GM23338 (cell line): ENCODE results near the gene TCEANC. TPM values are rescaled to one million over a fixed set of nuclear protein-coding genes. Genes with fewer than 3 reads are reported as not detected.

Experiments used
- ATAC-seq: fragments of 200-7000 bp; cut with Tn5 transposase; 3 replicates; pipeline ENCODE4 v1.9.1; 2020
- DNase-seq: peaks from one replicate; pipeline ENCODE4 v3.0.0-alpha.2; 2015; ENCODE audit warnings: low spot score
- H2AFZ ChIP-seq: fragments of 200-600 bp; sonication (generic); 2 replicates; pipeline ENCODE4 v1.8.0; 2016; ENCODE audit warnings: antibody characterized with exemption, mild to moderate bottlenecking, moderate library complexity
- H3F3A ChIP-seq: fragments of 200-600 bp; sonication (generic); replicated peaks from 2 replicates; pipeline ENCODE4 v1.8.0; 2017; ENCODE audit warnings: antibody characterized with exemption, mixed run types, low read depth
- H3K27ac ChIP-seq: fragments of 200-600 bp; sonication (generic); 2 replicates; pipeline ENCODE4 v1.6.1; 2016; ENCODE audit warnings: low read depth
- H3K27me3 ChIP-seq: fragments of 200-600 bp; sonication (generic); 2 replicates; pipeline ENCODE4 v1.8.0; 2016; ENCODE audit warnings: mild to moderate bottlenecking, mixed run types, moderate library complexity; ENCODE audit not compliant: insufficient read depth
- H3K36me3 ChIP-seq: fragments of 200-600 bp; sonication (generic); 2 replicates; pipeline ENCODE4 v1.8.0; 2016; ENCODE audit warnings: mild to moderate bottlenecking; ENCODE audit not compliant: insufficient read depth
- H3K4me1 ChIP-seq: fragments of 200-600 bp; sonication (generic); 2 replicates; pipeline ENCODE4 v1.8.0; 2016; ENCODE audit warnings: mild to moderate bottlenecking, moderate library complexity; ENCODE audit not compliant: insufficient read depth
- H3K4me2 ChIP-seq: fragments of 200-600 bp; sonication (generic); 2 replicates; pipeline ENCODE4 v1.7.1; 2017; ENCODE audit warnings: mixed run types
- H3K4me3 ChIP-seq: fragments of 200-600 bp; sonication (generic); 2 replicates; pipeline ENCODE4 v1.6.1; 2016; ENCODE audit warnings: mixed run types
- H3K79me2 ChIP-seq: fragments of 200-600 bp; sonication (generic); replicated peaks from 2 replicates; pipeline ENCODE4 v1.8.0; 2017; ENCODE audit warnings: mild to moderate bottlenecking; ENCODE audit not compliant: insufficient read depth
- H3K9me2 ChIP-seq: fragments of 200-600 bp; sonication (generic); 2 replicates; pipeline ENCODE4 v1.8.0; 2017; ENCODE audit not compliant: insufficient read depth
- H4K20me1 ChIP-seq: fragments of 200-600 bp; sonication (generic); replicated peaks from 2 replicates; pipeline ENCODE4 v1.8.0; 2017; ENCODE audit warnings: mild to moderate bottlenecking; ENCODE audit not compliant: insufficient read depth
- H3K27ac Mint-ChIP-seq: 2 replicates; pipeline ENCODE4 v1.8.0; 2020; ENCODE audit warnings: inconsistent platforms, mild to moderate bottlenecking, moderate library complexity, mixed read lengths
- H3K27me3 Mint-ChIP-seq: 3 replicates; pipeline ENCODE4 v1.8.0; 2022; ENCODE audit warnings: low read depth, mild to moderate bottlenecking, moderate library complexity, mixed read lengths, inconsistent platforms; ENCODE audit not compliant: insufficient read depth, poor library complexity
- H3K36me3 Mint-ChIP-seq: 3 replicates; pipeline ENCODE4 v1.8.0; 2021; ENCODE audit warnings: low read depth, mild to moderate bottlenecking, inconsistent platforms, moderate library complexity, mixed read lengths
- H3K4me1 Mint-ChIP-seq: 3 replicates; pipeline ENCODE4 v1.8.0; 2020; ENCODE audit warnings: mild to moderate bottlenecking, inconsistent platforms, mixed read lengths
- H3K4me3 Mint-ChIP-seq: 3 replicates; pipeline ENCODE4 v1.8.0; 2021; ENCODE audit warnings: moderate library complexity, mild to moderate bottlenecking, inconsistent platforms, mixed read lengths
- H3K9me3 Mint-ChIP-seq: 3 replicates; pipeline ENCODE4 v1.8.0; 2020; ENCODE audit warnings: moderate library complexity, mild to moderate bottlenecking, inconsistent platforms, mixed read lengths
- EZH2phosphoT487 ChIP-seq: fragments of 200-600 bp; sonication (generic); IDR thresholded peaks from one replicate; pipeline ENCODE4 v1.8.1; 2018; ENCODE audit warnings: antibody characterized with exemption; ENCODE audit not compliant: unreplicated experiment
- JUNB ChIP-seq: IDR thresholded peaks from one replicate; pipeline ENCODE4 v1.6.1; 2016; ENCODE audit warnings: antibody characterized with exemption; ENCODE audit not compliant: unreplicated experiment
- NANOG ChIP-seq: IDR thresholded peaks from 2 replicates; pipeline ENCODE4 v1.6.1; 2016; ENCODE audit warnings: antibody characterized with exemption, borderline replicate concordance
- ZNF114 ChIP-seq: fragments of 250-450 bp; sonication (Bioruptor Pico); IDR thresholded peaks from 2 replicates; pipeline ENCODE4 v1.5.0; 2020; ENCODE audit warnings: mild to moderate bottlenecking, moderate library complexity
- ZNF331 ChIP-seq: fragments of 250-450 bp; sonication (Bioruptor Pico); IDR thresholded peaks from 2 replicates; pipeline ENCODE4 v1.5.0; 2020; ENCODE audit warnings: low read depth, mild to moderate bottlenecking, moderate library complexity
- polyA plus RNA-seq: library from polyadenylated mRNA; unstranded; fragments of >200 nt; fragmentation: Nextera tagmentation; extraction: Ambion mirVana; gene quantifications from 2 replicates; pipeline ENCODE4 v1.2.1, GENCODE V29; 2016
- total RNA-seq: library from RNA; depleted of rRNA; stranded (reverse); fragments of >200 nt; shearing (Covaris generic); gene quantifications from 2 replicates; pipeline ENCODE4 v1.2.3, GENCODE V29; 2014
- TF ChIP-seq, protein P1 (sequence below): IDR thresholded peaks from one replicate; pipeline ENCODE4 v1.6.1; 2018; ENCODE audit warnings: antibody characterized with exemption; ENCODE audit not compliant: unreplicated experiment
- TF ChIP-seq, protein P2 (sequence below): IDR thresholded peaks from 2 replicates; pipeline ENCODE4 v1.6.1; 2016; ENCODE audit warnings: antibody characterized with exemption
- TF ChIP-seq, protein P3 (sequence below), 2 experiments: fragments of 200-600 bp in 1 of 2; sonication (generic) in 1 of 2; conservative IDR thresholded peaks; 2 replicates each; pipeline versions ENCODE4 v1.5.1 to v1.6.1; 2016 to 2017; ENCODE audit warnings: antibody characterized with exemption in 2 of 2, low read depth in 2 of 2, mild to moderate bottlenecking in 2 of 2, moderate library complexity in 1 of 2

Gene TCEANC
- total and polyA plus RNA-seq, 2 experiments from 2014 or later = 1.2 to 2.5 TPM

DNA sequence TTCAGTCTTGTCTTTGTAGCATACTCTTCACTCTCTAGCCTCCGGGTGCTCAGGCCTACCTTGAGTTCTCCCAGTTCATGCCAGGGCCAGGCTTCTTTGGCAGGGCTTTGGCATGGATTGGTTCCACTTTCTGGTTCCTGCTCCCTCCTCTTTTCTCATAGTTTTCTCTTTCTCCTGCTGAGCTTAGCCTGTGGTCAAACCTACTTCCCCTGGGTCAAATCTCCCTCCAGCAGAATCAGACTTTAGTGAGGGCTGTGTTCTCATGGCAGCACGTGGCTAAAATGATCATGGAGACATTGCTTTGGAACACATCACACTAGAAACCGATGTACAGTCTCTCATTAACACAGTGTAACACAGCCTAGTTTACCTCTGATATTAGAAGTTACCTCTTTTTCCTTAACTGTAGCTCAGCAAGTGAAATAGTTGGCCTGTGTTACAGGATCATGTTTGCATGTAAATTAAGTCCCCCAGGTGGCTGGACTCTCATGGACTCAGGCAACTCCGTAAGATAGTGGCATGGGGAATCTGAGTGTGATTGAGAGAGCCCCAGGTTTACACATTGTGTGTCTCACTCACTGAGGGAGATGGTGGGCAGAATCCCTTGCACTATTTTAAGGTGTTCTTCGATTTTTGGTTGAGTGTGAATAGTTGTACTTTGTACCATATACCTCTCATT lies 49.3 kb downstream of the TCEANC start:
- H3K9me3 Mint-ChIP-seq = no peaks in the 10 kb centered on the region
- no peaks in the 10 kb centered on the region for H3F3A ChIP-seq
- TF ChIP-seq, protein P1, sequence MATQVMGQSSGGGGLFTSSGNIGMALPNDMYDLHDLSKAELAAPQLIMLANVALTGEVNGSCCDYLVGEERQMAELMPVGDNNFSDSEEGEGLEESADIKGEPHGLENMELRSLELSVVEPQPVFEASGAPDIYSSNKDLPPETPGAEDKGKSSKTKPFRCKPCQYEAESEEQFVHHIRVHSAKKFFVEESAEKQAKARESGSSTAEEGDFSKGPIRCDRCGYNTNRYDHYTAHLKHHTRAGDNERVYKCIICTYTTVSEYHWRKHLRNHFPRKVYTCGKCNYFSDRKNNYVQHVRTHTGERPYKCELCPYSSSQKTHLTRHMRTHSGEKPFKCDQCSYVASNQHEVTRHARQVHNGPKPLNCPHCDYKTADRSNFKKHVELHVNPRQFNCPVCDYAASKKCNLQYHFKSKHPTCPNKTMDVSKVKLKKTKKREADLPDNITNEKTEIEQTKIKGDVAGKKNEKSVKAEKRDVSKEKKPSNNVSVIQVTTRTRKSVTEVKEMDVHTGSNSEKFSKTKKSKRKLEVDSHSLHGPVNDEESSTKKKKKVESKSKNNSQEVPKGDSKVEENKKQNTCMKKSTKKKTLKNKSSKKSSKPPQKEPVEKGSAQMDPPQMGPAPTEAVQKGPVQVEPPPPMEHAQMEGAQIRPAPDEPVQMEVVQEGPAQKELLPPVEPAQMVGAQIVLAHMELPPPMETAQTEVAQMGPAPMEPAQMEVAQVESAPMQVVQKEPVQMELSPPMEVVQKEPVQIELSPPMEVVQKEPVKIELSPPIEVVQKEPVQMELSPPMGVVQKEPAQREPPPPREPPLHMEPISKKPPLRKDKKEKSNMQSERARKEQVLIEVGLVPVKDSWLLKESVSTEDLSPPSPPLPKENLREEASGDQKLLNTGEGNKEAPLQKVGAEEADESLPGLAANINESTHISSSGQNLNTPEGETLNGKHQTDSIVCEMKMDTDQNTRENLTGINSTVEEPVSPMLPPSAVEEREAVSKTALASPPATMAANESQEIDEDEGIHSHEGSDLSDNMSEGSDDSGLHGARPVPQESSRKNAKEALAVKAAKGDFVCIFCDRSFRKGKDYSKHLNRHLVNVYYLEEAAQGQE = no peak
- TF ChIP-seq JUNB (no peak), ZNF331 (CRISPR knock-in tag) (no peak), EZH2phosphoT487 (no peak), ZNF114 (CRISPR knock-in tag) (no peak)
- TF ChIP-seq, protein P2, sequence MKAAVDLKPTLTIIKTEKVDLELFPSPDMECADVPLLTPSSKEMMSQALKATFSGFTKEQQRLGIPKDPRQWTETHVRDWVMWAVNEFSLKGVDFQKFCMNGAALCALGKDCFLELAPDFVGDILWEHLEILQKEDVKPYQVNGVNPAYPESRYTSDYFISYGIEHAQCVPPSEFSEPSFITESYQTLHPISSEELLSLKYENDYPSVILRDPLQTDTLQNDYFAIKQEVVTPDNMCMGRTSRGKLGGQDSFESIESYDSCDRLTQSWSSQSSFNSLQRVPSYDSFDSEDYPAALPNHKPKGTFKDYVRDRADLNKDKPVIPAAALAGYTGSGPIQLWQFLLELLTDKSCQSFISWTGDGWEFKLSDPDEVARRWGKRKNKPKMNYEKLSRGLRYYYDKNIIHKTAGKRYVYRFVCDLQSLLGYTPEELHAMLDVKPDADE = no peak
- TF ChIP-seq, protein P3, sequence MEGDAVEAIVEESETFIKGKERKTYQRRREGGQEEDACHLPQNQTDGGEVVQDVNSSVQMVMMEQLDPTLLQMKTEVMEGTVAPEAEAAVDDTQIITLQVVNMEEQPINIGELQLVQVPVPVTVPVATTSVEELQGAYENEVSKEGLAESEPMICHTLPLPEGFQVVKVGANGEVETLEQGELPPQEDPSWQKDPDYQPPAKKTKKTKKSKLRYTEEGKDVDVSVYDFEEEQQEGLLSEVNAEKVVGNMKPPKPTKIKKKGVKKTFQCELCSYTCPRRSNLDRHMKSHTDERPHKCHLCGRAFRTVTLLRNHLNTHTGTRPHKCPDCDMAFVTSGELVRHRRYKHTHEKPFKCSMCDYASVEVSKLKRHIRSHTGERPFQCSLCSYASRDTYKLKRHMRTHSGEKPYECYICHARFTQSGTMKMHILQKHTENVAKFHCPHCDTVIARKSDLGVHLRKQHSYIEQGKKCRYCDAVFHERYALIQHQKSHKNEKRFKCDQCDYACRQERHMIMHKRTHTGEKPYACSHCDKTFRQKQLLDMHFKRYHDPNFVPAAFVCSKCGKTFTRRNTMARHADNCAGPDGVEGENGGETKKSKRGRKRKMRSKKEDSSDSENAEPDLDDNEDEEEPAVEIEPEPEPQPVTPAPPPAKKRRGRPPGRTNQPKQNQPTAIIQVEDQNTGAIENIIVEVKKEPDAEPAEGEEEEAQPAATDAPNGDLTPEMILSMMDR (conservative IDR thresholded peaks at IDR 0.05; ENCODE audit: low read depth in 2 of 2) = no peak
- ATAC-seq = no peak; the same call in 2 of the 3 replicates
- H3K4me3 ChIP-seq = no peak overlapping the region
- no peak overlapping the region for H3K4me3 Mint-ChIP-seq
- no peaks in the 10 kb centered on the region for H3K36me3 Mint-ChIP-seq
- DNase-seq = no peak
- H3K36me3 ChIP-seq = no peaks in the 10 kb centered on the region
- peaks cover 27% of the 10 kb centered on the region for H3K4me1 Mint-ChIP-seq
- H3K4me2 ChIP-seq = no peak overlapping the region
- no peak overlapping the region for H3K27ac ChIP-seq
- H4K20me1 ChIP-seq = peaks cover 7% of the 10 kb centered on the region; the same call in 1 of the 2 replicates
- peaks cover 83% of the 10 kb centered on the region for H3K79me2 ChIP-seq
- peak overlapping the region; percentile 76; the same call in 1 of the 2 replicates for H3K27ac Mint-ChIP-seq
- no peaks in the 10 kb centered on the region for H3K9me2 ChIP-seq
- no peak overlapping the region for H2AFZ ChIP-seq
- no peaks in the 10 kb centered on the region for H3K27me3 ChIP-seq
- H3K4me1 ChIP-seq = no peaks in the 10 kb centered on the region
- H3K27me3 Mint-ChIP-seq = peaks cover 4% of the 10 kb centered on the region

DNA sequence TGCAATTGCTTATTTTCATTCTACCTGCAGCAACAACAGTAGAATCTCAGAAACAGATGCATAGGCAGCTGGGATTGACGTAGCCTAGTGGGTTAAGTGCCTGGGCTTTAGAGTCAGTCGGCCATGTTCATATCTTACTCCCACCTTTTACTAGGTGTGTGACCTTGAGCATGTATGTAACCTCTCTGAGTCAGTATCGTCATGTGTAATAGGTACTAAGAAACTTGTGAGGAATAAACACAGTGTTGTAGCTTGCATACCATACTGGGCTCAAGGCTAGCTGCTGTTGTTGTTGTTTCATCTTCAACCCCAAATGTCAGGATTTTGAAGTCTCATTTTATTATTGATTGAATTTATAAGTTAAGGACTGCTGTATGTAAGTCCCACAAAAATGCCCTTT lies 50.2 kb downstream of the TCEANC start:
- H3K27ac ChIP-seq = no peak overlapping the region
- Mint-ChIP-seq H3K27ac (no peak overlapping the region), H3K9me3 (no peaks in the 10 kb centered on the region), H3K27me3 (peaks cover 4% of the 10 kb centered on the region), H3K36me3 (0 out of 3 replicates have a peak, but pooled peaks cover 3% of the 10 kb centered on the region), H3K4me3 (no peak overlapping the region), H3K4me1 (peaks cover 28% of the 10 kb centered on the region)
- H3K27me3 ChIP-seq = no peaks in the 10 kb centered on the region
- TF ChIP-seq NANOG (no peak), EZH2phosphoT487 (no peak), ZNF114 (CRISPR knock-in tag) (no peak)
- TF ChIP-seq, protein P3 (conservative IDR thresholded peaks at IDR 0.05; ENCODE audit: low read depth in 2 of 2) = no peak
- ATAC-seq (no peak), DNase-seq (no peak)
- no peak overlapping the region for H2AFZ ChIP-seq
- H3K4me2 ChIP-seq = no peak overlapping the region
- peaks cover 74% of the 10 kb centered on the region for H3K79me2 ChIP-seq
- no peaks in the 10 kb centered on the region for H3K9me2 ChIP-seq
- peaks cover 7% of the 10 kb centered on the region; the same call in 1 of the 2 replicates for H4K20me1 ChIP-seq
- no peaks in the 10 kb centered on the region for H3K36me3 ChIP-seq
- no peaks in the 10 kb centered on the region for H3F3A ChIP-seq
- no peaks in the 10 kb centered on the region for H3K4me1 ChIP-seq
- no peak overlapping the region for H3K4me3 ChIP-seq
